B cell (primary cell): Measurements from ENCODE around the gene FAM222A. TPM values are rescaled to one million over a fixed set of nuclear protein-coding genes. Genes with fewer than 3 reads are reported as not detected.

Experiments used
- ATAC-seq: fragments of 200-7000 bp; cut with Tn5 transposase; one replicate; pipeline ENCODE4 v1.10.0; 2021; ENCODE audit warnings: low read depth, mild to moderate bottlenecking, moderate number of reproducible peaks, moderate library complexity
- CTCF ChIA-PET: fragments of 350-600 bp; sonication (Branson Sonifier 250); formaldehyde crosslinking; loops from one replicate; lab custom pipeline; 2021; ENCODE audit warnings: antibody characterized with exemption, inconsistent platforms; lab: Charles Lee
- POLR2A ChIA-PET: fragments of 350-600 bp; sonication (Branson Sonifier 250); formaldehyde crosslinking; loops from one replicate; lab custom pipeline; 2021; ENCODE audit warnings: antibody characterized with exemption; lab: Charles Lee
- DNase-seq: peaks from one replicate; pipeline ENCODE4 v3.0.0; 2013
- H2AFZ ChIP-seq: 2 replicates; pipeline ENCODE4 v1.6.1; 2012; ENCODE audit warnings: mild to moderate bottlenecking, low read depth, low read length; ENCODE audit not compliant: insufficient read depth, poor library complexity, severe bottlenecking
- H3K27ac ChIP-seq, 2 donors: 1 replicate in 1 of 2; 2 replicates in 1 of 2; pipeline ENCODE4 v1.5.1; 2012 to 2013; ENCODE audit warnings: low read length in 2 of 2, mild to moderate bottlenecking in 2 of 2, moderate library complexity in 1 of 2
- H3K27me3 ChIP-seq, 4 experiments: fragments of 200-600 bp in 1 of 4; sonication (generic) in 1 of 4; replicated peaks in 1 of 4; 1 replicate in 2 of 4; 2 replicates in 2 of 4; pipeline versions ENCODE4 v1.6.1 to v1.7.0; 2013 to 2016; ENCODE audit warnings: low read length in 3 of 4, mild to moderate bottlenecking in 2 of 4, mixed read lengths in 1 of 4, moderate library complexity in 1 of 4; ENCODE audit not compliant: insufficient read depth in 4 of 4, control insufficient read depth in 3 of 4; ENCODE audit errors: control extremely low read depth in 1 of 4
- H3K36me3 ChIP-seq, 2 experiments: replicated peaks in 1 of 2; 1 replicate in 1 of 2; 2 replicates in 1 of 2; pipeline versions ENCODE4 v1.6.1 to v1.7.1; 2013; ENCODE audit warnings: low read length in 1 of 2; ENCODE audit not compliant: insufficient read depth in 2 of 2, control insufficient read depth in 1 of 2; ENCODE audit errors: control extremely low read depth in 1 of 2, extremely low read depth in 1 of 2
- H3K4me1 ChIP-seq, 2 donors: fragments of 200-600 bp in 1 of 2; sonication (generic) in 1 of 2; 1 replicate in 1 of 2; 2 replicates in 1 of 2; pipeline versions ENCODE4 v1.5.1 to v1.6.1; 2013 to 2017; ENCODE audit warnings: low read length in 2 of 2; ENCODE audit not compliant: control insufficient read depth in 2 of 2, insufficient read depth in 2 of 2
- H3K4me2 ChIP-seq: replicated peaks from 2 replicates; pipeline ENCODE3; 2012; ENCODE audit warnings: mild to moderate bottlenecking, low read depth, low read length; ENCODE audit not compliant: poor library complexity, severe bottlenecking
- H3K4me3 ChIP-seq, 5 experiments: fragments of 200-600 bp in 1 of 5; sonication (generic) in 1 of 5; 1 replicate in 3 of 5; 2 replicates in 2 of 5; pipeline versions ENCODE4 v1.5.1 to v1.7.0; 2011 to 2016; ENCODE audit warnings: low read length in 4 of 5, mild to moderate bottlenecking in 4 of 5, low read depth in 2 of 5, control low read depth in 1 of 5, moderate library complexity in 1 of 5; ENCODE audit not compliant: insufficient read depth in 1 of 5; ENCODE audit errors: control extremely low read depth in 1 of 5, extremely low read depth in 1 of 5
- H3K79me2 ChIP-seq: fragments of 200-600 bp; sonication (generic); one replicate; pipeline ENCODE4 v1.6.0; 2016; ENCODE audit warnings: low read length; ENCODE audit not compliant: control insufficient read depth, insufficient read depth
- H3K9ac ChIP-seq: fragments of 200-600 bp; sonication (generic); 2 replicates; pipeline ENCODE4 v1.6.1; 2017; ENCODE audit warnings: mild to moderate bottlenecking, low read length, moderate library complexity
- H3K9me3 ChIP-seq, 3 donors: one replicate each; pipeline versions ENCODE4 v1.6.1 to v1.7.1; 2013; ENCODE audit warnings: low read length in 2 of 3; ENCODE audit not compliant: control insufficient read depth in 2 of 3, insufficient read depth in 1 of 3; ENCODE audit errors: control extremely low read depth in 1 of 3
- H4K20me1 ChIP-seq: 2 replicates; pipeline ENCODE4 v1.6.0; 2012; ENCODE audit warnings: mild to moderate bottlenecking, low read length; ENCODE audit not compliant: insufficient read depth, control insufficient read depth, poor library complexity, severe bottlenecking
- H3K27ac Mint-ChIP-seq: one replicate; pipeline ENCODE4 v1.8.0; 2021; ENCODE audit warnings: mixed read lengths
- H3K27me3 Mint-ChIP-seq: one replicate; pipeline ENCODE4 v1.8.0; 2021; ENCODE audit warnings: mixed read lengths
- H3K4me1 Mint-ChIP-seq: one replicate; pipeline ENCODE4 v1.8.0; 2021; ENCODE audit warnings: mixed read lengths
- H3K4me3 Mint-ChIP-seq: one replicate; pipeline ENCODE4 v1.8.0; 2021; ENCODE audit warnings: mixed read lengths
- H3K9me3 Mint-ChIP-seq: one replicate; pipeline ENCODE4 v1.8.0; 2022; ENCODE audit warnings: mixed read lengths; ENCODE audit not compliant: insufficient read depth
- EZH2 ChIP-seq: IDR thresholded peaks from 2 replicates; pipeline ENCODE4 v1.6.1; 2012; ENCODE audit warnings: borderline replicate concordance, low read depth, mild to moderate bottlenecking, moderate library complexity, low read length; ENCODE audit not compliant: insufficient read depth, poor library complexity, severe bottlenecking
- WGBS: methylation state at CpG from one replicate; pipeline ENCODE4 v1.1.5; 2013; ENCODE audit warnings: missing lambda C conversion rate; ENCODE audit not compliant: insufficient coverage; 5-methylcytosine and 5-hydroxymethylcytosine counted together
- intact Hi-C: fragments of 100-400 bp; cut with micrococcal nuclease; formaldehyde crosslinking; loops from one replicate; pipeline ENCODE4 v1.10.0; 2022
- polyA plus RNA-seq: library from polyadenylated mRNA; depleted of rRNA; stranded (reverse); fragments of >200 nt; gene quantifications from 2 replicates; pipeline ENCODE4 v1.2.3, GENCODE V29; 2012
- total RNA-seq, 2 donors: library from RNA; stranded (reverse); fragments of 120-200 nt in 1 of 2; gene quantifications; 1 replicate in 1 of 2; 2 replicates in 1 of 2; pipeline versions ENCODE4 v1.2.3 to v1.2.4, GENCODE V29; 2013 to 2022
- TF ChIP-seq, protein P1 (sequence below): fragments of 200-600 bp; IDR thresholded peaks from one replicate; pipeline ENCODE4 v1.8.0; 2022; ENCODE audit warnings: antibody characterized with exemption, mild to moderate bottlenecking

FAM222A gene
- total and polyA plus RNA-seq, 2 donors (not counting 1 experiment from before 2014, with no cell fraction given), result 0.49 to 4.6 TPM

DNA sequence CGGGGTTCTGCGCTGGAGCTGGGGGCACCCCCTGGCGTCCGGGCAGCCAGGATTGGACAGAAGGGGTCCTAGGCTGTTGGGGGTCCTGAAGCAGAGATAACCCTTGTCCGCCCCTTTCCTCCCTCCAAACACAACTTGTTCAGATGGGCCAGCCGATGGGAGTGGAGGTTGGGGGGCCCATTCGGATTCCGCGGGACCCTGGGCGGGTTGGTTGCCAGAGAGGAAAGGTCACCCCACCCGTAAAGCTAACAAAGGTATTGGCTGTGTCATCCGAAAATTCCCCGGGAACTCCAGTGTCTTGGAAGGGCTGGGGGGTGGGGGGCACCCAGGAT lies 1.3 kb downstream of the FAM222A start:
- H3K27me3 Mint-ChIP-seq, result peaks cover 44% of the 10 kb centered on the region
- H3K4me3 ChIP-seq, result peak overlapping the region in 4 of 5 experiments; percentile 19 to 80 (median 64)

More for the DNA sequence above, 1.3 kb downstream of the FAM222A start:
- Histone ChIP-seq H2AFZ (peak overlapping the region; percentile 84), H4K20me1 (peaks cover 4% of the 10 kb centered on the region), H3K4me1 (peaks cover 11 to 18% of the 10 kb centered on the region in 2 donors), H3K9ac (peak overlapping the region; percentile 74), H3K27me3 (peaks cover 0 to 70% (median 27%) of the 10 kb centered on the region in 4 experiments), H3K9me3 (peaks cover 0 to 5% (median 0%) of the 10 kb centered on the region in 3 donors), H3K4me2 (peak overlapping the region; percentile 98), H3K27ac (no peak overlapping the region), H3K36me3 (no peaks in the 10 kb centered on the region), H3K79me2 (no peaks in the 10 kb centered on the region)
- Mint-ChIP-seq H3K4me1 (peaks cover 14% of the 10 kb centered on the region), H3K4me3 (peak overlapping the region; percentile 78), H3K27ac (no peak overlapping the region), H3K9me3 (no peaks in the 10 kb centered on the region)
- POLR2A ChIA-PET, result interaction anchor here (0.6 to 1.5 kb wide), 2 partner anchors 141 to 230 kb away, joined by 3 to 5 read pairs; partner anchors contain the start of gene MVK
- CTCF ChIA-PET, result interaction anchor here (0.6 to 1.6 kb wide), 3 partner anchors 60 to 199 kb away, joined by 3 to 4 read pairs (median 3); no protein-coding TSS in a partner anchor
- no peak for ATAC-seq
- WGBS, result 40% methylated on average over 9 of the region's 13 CpGs
- intact Hi-C loops, result loop anchor here (5.0 to 10.0 kb wide), 5 partner anchors 130 to 1153 kb away; partner anchors contain the start of genes ALKBH2, ANAPC7, ANKRD13A and GIT2
- no peak for DNase-seq
- TF ChIP-seq EZH2, result no peak
- TF ChIP-seq, protein P1, sequence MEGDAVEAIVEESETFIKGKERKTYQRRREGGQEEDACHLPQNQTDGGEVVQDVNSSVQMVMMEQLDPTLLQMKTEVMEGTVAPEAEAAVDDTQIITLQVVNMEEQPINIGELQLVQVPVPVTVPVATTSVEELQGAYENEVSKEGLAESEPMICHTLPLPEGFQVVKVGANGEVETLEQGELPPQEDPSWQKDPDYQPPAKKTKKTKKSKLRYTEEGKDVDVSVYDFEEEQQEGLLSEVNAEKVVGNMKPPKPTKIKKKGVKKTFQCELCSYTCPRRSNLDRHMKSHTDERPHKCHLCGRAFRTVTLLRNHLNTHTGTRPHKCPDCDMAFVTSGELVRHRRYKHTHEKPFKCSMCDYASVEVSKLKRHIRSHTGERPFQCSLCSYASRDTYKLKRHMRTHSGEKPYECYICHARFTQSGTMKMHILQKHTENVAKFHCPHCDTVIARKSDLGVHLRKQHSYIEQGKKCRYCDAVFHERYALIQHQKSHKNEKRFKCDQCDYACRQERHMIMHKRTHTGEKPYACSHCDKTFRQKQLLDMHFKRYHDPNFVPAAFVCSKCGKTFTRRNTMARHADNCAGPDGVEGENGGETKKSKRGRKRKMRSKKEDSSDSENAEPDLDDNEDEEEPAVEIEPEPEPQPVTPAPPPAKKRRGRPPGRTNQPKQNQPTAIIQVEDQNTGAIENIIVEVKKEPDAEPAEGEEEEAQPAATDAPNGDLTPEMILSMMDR, result no peak
